Measurements from ENCODE around the gene DAGLB.
"Not testable (repeated sequence)": the region's sequence is repeated elsewhere in the genome, so short reads cannot be mapped to it uniquely, and the experiment has no call there.

The DAGLB gene

DNA sequence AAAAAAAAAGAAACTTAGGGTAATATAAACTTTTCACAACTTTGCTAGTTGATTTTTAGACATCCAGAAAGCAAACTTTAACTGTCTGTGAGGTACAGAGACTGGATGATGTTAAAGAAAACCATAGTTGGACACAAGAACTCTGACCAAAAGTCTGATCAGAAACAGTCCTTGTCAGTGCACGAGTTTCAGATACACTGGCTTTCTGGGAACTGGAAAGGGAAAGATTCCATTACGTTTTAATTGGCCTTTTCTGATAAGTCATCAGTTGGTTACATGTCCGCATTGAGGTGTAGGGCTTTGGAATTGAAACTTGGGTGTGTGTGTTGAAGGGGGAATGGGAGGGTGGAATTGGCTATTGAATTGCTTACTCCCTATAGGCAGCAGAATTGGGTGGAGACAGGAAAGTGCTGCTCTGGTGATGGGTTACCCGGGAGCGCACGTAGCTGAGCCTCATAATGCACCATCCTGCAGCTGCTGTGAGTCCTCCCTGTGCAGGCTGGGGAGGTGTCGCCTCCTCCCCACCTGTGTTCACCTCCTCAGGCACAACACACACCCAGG is 59.9 kb downstream of the DAGLB start:
- Histone ChIP-seq H3K27me3 (replicated peaks; ENCODE audit: control insufficient read depth, insufficient read depth, low read length, poor library complexity, severe bottlenecking) (no peaks in the 10 kb centered on the region), H3K4me3 (ENCODE audit: insufficient read depth, low read depth, low read length, poor library complexity, severe bottlenecking) (no peak overlapping the region), H3K36me3 (ENCODE audit: control insufficient read depth, insufficient read depth, low read length) (peaks cover 34% of the 10 kb centered on the region), H3K4me1 (ENCODE audit: control insufficient read depth, insufficient read depth, low read length, poor library complexity, severe bottlenecking) (peaks cover 2% of the 10 kb centered on the region), H3K27ac (ENCODE audit: insufficient read depth, low read length, poor library complexity, severe bottlenecking) (no peak overlapping the region), H3K9me3 (ENCODE audit: control insufficient read depth, low read length) (no peaks in the 10 kb centered on the region)
- DNase-seq, result no peak

DNA sequence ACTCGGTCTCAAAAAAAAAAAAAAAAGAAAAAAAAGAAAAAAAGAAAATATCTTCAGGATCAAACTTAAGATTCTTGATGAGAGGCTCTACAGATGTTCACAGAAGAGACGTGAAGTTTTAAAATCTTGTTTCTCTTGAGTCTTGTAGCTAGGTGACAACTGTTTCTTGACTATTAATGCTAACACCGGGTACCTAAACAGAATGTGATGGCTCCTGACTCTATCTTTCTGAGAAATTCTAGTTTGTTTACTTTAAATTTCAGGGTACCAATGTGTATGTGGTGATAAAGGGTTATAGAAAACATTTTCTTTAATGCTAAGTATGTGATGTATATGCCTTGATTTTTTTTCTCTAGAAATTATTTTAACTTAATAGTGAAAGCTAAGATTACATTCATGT is 61.0 kb downstream of the DAGLB start:
- DNase-seq, result no peak
- H3K4me1 ChIP-seq (ENCODE audit: control insufficient read depth, insufficient read depth, low read length, poor library complexity, severe bottlenecking), result no peaks in the 10 kb centered on the region
- peaks cover 24% of the 10 kb centered on the region for H3K36me3 ChIP-seq (ENCODE audit: control insufficient read depth, insufficient read depth, low read length)
- H3K27me3 ChIP-seq (replicated peaks; ENCODE audit: control insufficient read depth, insufficient read depth, low read length, poor library complexity, severe bottlenecking), result no peaks in the 10 kb centered on the region
- no peaks in the 10 kb centered on the region for H3K9me3 ChIP-seq (ENCODE audit: control insufficient read depth, low read length)
- no peak overlapping the region for H3K4me3 ChIP-seq (ENCODE audit: insufficient read depth, low read depth, low read length, poor library complexity, severe bottlenecking)
- H3K27ac ChIP-seq (ENCODE audit: insufficient read depth, low read length, poor library complexity, severe bottlenecking), result no peak overlapping the region

DNA sequence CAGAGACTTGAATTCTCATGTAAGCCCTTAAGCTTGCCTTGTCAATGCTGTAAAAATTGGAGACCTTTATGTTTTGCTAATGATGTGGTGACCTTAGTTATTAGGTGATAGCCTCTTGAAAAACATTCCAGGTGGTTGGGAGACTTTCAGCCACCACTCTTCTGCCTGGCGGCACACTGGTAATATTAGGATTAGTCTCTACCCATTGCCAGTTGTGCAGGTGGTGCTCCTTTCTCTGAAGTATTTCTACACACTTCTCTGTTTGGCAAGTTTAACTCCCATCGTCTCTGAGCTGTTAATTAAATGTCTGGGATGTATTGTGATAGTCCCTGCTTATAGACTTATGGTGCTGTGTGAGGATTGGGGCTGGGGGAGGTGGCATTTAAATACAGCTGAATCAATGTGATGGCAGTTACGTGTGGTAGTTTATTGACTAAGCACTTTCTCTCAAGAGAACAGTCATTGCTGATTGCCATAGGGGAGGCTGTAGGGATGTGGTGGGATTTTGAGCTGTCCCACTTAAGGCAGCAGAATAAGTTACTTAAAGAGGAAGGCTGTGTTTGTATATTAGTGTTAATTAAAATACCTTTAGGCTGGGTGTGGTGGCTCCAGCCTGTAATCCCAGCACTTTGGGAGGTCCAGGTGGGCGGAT is 61.7 kb downstream of the DAGLB start:
- H3K4me1 ChIP-seq (ENCODE audit: control insufficient read depth, insufficient read depth, low read length, poor library complexity, severe bottlenecking), result no peaks in the 10 kb centered on the region
- H3K9me3 ChIP-seq (ENCODE audit: control insufficient read depth, low read length), result no peaks in the 10 kb centered on the region
- no peaks in the 10 kb centered on the region for H3K27me3 ChIP-seq (replicated peaks; ENCODE audit: control insufficient read depth, insufficient read depth, low read length, poor library complexity, severe bottlenecking)
- DNase-seq, result no peak
- no peak overlapping the region for H3K27ac ChIP-seq (ENCODE audit: insufficient read depth, low read length, poor library complexity, severe bottlenecking)
- no peak overlapping the region for H3K4me3 ChIP-seq (ENCODE audit: insufficient read depth, low read depth, low read length, poor library complexity, severe bottlenecking)
- peaks cover 18% of the 10 kb centered on the region for H3K36me3 ChIP-seq (ENCODE audit: control insufficient read depth, insufficient read depth, low read length)

DNA sequence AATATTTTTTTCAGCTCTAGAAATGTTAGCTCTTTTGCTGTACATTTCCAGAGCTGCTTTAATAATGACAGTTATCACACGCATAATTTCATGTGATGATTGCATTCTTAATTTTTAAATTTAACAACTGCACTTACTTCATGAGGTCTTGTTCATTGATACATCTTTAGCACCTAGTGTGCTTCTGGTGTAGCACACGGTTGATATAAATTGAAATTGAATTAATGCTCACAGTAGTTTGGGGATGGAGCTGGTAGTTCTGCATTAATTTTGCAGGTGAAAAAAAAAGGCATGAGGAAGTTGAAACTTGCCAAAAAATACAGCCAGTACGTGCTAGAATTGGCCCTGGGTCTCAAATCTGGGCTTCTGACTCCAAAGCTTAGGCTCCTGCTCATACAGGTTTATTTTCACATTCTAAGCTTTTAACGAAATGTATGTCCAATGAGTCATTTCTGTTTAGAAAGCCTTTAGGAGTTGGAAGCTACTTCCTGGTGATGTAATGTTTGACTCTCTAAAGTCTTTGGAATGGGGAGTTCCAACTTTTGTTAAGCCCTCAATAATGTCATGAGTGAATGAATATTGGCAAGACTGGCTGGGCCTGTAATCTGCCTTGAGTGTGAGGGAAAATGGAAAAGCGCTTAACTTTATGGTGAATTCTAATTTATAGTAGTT is 62.5 kb downstream of the DAGLB start:
- Histone ChIP-seq H3K9me3 (ENCODE audit: control insufficient read depth, low read length) (no peaks in the 10 kb centered on the region), H3K4me3 (ENCODE audit: insufficient read depth, low read depth, low read length, poor library complexity, severe bottlenecking) (no peak overlapping the region), H3K27ac (ENCODE audit: insufficient read depth, low read length, poor library complexity, severe bottlenecking) (no peak overlapping the region), H3K4me1 (ENCODE audit: control insufficient read depth, insufficient read depth, low read length, poor library complexity, severe bottlenecking) (no peaks in the 10 kb centered on the region), H3K27me3 (replicated peaks; ENCODE audit: control insufficient read depth, insufficient read depth, low read length, poor library complexity, severe bottlenecking) (no peaks in the 10 kb centered on the region), H3K36me3 (ENCODE audit: control insufficient read depth, insufficient read depth, low read length) (peaks cover 13% of the 10 kb centered on the region)
- no peak for DNase-seq

DNA sequence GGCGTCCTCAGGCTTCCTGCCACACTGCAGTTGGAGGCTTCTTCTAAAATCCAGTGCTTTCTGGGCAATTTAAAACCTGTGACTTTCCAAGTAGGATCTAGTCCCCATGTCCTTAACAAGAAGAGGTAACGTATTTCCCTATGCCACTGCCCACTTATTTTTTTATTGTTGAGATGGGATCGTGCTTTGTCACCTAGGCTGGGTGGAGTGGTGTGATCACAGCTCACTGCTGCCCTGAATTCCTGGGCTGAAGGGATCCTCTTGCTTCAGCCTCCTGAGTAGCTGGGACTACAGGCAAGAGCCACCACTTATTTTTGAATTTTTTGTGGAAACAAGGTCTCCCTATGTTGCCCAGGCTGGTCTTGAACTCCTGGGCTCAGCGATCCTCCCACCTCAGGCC is 63.4 kb downstream of the DAGLB start:
- Histone ChIP-seq H3K4me3 (ENCODE audit: insufficient read depth, low read depth, low read length, poor library complexity, severe bottlenecking) (no peak overlapping the region), H3K9me3 (ENCODE audit: control insufficient read depth, low read length) (no peaks in the 10 kb centered on the region), H3K36me3 (ENCODE audit: control insufficient read depth, insufficient read depth, low read length) (peaks cover 9% of the 10 kb centered on the region), H3K4me1 (ENCODE audit: control insufficient read depth, insufficient read depth, low read length, poor library complexity, severe bottlenecking) (peaks cover 5% of the 10 kb centered on the region), H3K27me3 (replicated peaks; ENCODE audit: control insufficient read depth, insufficient read depth, low read length, poor library complexity, severe bottlenecking) (no peaks in the 10 kb centered on the region), H3K27ac (ENCODE audit: insufficient read depth, low read length, poor library complexity, severe bottlenecking) (no peak overlapping the region)
- no peak for DNase-seq

DNA sequence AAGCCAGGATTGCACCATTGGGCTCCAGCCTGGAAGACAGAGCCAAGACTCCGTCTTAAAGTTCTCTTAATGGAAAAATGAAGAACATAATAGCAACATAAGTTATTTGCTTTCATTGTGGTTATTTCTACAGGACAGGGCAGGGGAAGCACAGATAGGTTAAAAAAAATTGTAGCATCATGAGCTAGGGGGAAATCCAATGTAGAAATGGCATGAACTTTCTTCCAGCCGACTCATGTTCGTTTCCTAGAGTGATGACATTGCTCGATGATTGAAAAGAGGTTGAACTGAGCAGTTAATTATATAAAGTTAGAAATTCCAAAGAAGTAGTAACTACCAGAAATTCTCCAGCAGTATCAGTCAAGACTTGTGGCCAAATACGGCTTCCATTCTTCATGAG is 64.9 kb downstream of the DAGLB start:
- Histone ChIP-seq H3K27ac (ENCODE audit: insufficient read depth, low read length, poor library complexity, severe bottlenecking) (no peak overlapping the region), H3K27me3 (replicated peaks; ENCODE audit: control insufficient read depth, insufficient read depth, low read length, poor library complexity, severe bottlenecking) (no peaks in the 10 kb centered on the region), H3K36me3 (ENCODE audit: control insufficient read depth, insufficient read depth, low read length) (peaks cover 2% of the 10 kb centered on the region), H3K9me3 (ENCODE audit: control insufficient read depth, low read length) (no peaks in the 10 kb centered on the region), H3K4me3 (ENCODE audit: insufficient read depth, low read depth, low read length, poor library complexity, severe bottlenecking) (no peak overlapping the region), H3K4me1 (ENCODE audit: control insufficient read depth, insufficient read depth, low read length, poor library complexity, severe bottlenecking) (peaks cover 5% of the 10 kb centered on the region)
- no peak for DNase-seq

DNA sequence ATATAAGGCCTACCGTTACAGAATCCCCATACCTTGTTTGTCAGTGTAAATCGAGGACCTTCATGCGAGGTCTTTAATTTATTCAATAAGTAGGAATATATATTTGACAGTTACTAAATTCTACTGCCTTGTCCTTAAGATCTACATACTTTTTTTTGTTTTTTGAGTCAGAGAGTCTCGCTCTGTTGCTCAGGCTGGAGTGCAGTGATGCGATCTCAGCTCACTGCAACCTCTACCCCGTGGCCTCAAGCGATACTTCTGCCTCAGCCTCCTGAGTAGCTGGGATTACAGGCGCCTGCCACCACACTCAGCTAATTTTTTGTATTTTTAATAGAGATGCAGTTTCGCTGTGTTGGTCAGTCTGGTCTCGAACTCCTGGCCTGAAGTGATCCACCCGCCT is 65.9 kb downstream of the DAGLB start:
- not testable (repeated sequence) for H3K9me3 ChIP-seq (ENCODE audit: control insufficient read depth, low read length); H3K4me3 ChIP-seq (ENCODE audit: insufficient read depth, low read depth, low read length, poor library complexity, severe bottlenecking); H3K27ac ChIP-seq (ENCODE audit: insufficient read depth, low read length, poor library complexity, severe bottlenecking); H3K36me3 ChIP-seq (ENCODE audit: control insufficient read depth, insufficient read depth, low read length); DNase-seq; H3K27me3 ChIP-seq (replicated peaks; ENCODE audit: control insufficient read depth, insufficient read depth, low read length, poor library complexity, severe bottlenecking); H3K4me1 ChIP-seq (ENCODE audit: control insufficient read depth, insufficient read depth, low read length, poor library complexity, severe bottlenecking)

DNA sequence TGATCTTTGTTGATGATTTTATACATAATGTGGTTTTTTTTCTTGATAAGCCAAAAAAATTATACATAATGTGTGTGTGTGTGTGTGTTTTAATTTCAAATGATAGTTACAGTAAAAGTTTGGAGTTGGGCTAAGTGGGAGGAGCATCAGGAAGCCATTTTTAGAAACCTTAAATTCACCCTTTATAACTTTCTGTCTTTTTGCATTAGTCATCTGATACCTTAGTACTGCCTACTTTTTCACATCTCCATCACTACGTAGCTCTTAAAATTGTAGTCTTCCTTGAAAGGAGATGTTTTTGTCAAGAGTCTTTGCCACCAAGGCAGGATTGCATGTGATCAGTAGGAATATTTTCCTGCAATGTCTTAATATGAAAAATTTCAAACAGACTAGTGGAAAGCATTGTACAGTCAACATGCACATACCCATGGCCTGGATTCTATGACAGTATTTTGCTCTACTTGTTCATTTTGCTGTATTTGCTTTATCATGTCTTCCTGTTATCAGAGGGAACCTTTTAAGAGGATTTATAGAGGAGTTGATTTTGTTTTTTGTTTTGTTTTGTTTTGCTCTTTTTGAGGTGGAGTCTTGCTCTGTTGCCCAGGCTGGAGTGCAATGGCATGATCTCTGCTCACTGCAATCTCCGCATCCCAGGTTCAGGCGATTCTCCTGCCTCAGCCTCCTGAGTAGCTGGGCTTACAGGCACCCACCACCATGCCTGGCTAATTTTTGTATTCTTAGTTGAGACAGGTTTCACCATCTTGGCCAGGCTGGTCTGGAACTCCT is 67.3 kb downstream of the DAGLB start:
- Histone ChIP-seq H3K27ac (ENCODE audit: insufficient read depth, low read length, poor library complexity, severe bottlenecking) (no peak overlapping the region), H3K4me1 (ENCODE audit: control insufficient read depth, insufficient read depth, low read length, poor library complexity, severe bottlenecking) (peaks cover 9% of the 10 kb centered on the region), H3K27me3 (replicated peaks; ENCODE audit: control insufficient read depth, insufficient read depth, low read length, poor library complexity, severe bottlenecking) (no peaks in the 10 kb centered on the region), H3K4me3 (ENCODE audit: insufficient read depth, low read depth, low read length, poor library complexity, severe bottlenecking) (no peak overlapping the region), H3K9me3 (ENCODE audit: control insufficient read depth, low read length) (no peaks in the 10 kb centered on the region), H3K36me3 (ENCODE audit: control insufficient read depth, insufficient read depth, low read length) (no peaks in the 10 kb centered on the region)
- DNase-seq, result no peak

DNA sequence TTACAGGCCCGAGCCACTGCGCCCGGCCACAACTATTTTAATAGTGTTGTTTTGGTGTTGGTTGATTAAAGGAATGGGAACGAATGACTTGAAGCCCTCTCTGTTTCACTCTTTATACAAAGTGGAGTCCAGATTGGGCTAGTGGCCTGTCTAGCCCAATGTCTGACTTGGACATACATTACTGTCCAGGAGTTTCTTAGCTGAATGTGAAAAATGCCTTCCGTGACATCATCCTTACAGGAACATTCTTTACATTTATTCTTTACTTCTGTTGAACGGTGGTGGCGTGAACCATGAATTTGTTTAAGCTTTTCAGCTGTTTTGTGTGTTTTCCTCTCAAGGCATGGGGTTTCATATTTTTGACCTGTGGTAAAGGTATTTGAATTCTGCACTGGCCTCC is 67.9 kb downstream of the DAGLB start:
- H3K4me3 ChIP-seq (ENCODE audit: insufficient read depth, low read depth, low read length, poor library complexity, severe bottlenecking), result no peak overlapping the region
- H3K27me3 ChIP-seq (replicated peaks; ENCODE audit: control insufficient read depth, insufficient read depth, low read length, poor library complexity, severe bottlenecking), result no peaks in the 10 kb centered on the region
- H3K4me1 ChIP-seq (ENCODE audit: control insufficient read depth, insufficient read depth, low read length, poor library complexity, severe bottlenecking), result peaks cover 13% of the 10 kb centered on the region
- DNase-seq, result no peak
- H3K27ac ChIP-seq (ENCODE audit: insufficient read depth, low read length, poor library complexity, severe bottlenecking), result no peak overlapping the region
- H3K36me3 ChIP-seq (ENCODE audit: control insufficient read depth, insufficient read depth, low read length), result no peaks in the 10 kb centered on the region
- H3K9me3 ChIP-seq (ENCODE audit: control insufficient read depth, low read length), result no peaks in the 10 kb centered on the region

DNA sequence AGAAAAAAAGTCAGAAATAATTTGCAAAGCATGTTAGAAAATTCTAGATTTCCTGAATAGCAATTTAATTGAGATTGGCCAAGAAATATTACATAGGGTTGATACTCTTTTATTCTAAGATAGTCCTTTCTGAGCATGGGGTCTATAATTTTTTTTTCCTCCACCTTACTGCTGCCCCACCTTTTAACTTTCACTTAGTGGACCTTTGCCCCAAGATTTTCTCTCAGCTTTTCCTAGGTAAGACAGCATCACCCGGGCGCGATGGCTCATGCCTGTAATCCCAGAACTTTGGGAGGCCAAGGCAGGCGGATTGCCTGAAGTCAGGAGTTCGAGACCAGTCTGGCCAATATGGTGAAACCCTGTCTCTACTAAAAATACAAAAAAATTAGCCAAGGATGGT is 69.2 kb downstream of the DAGLB start:
- H3K4me3 ChIP-seq (ENCODE audit: insufficient read depth, low read depth, low read length, poor library complexity, severe bottlenecking); H3K27me3 ChIP-seq (replicated peaks; ENCODE audit: control insufficient read depth, insufficient read depth, low read length, poor library complexity, severe bottlenecking); DNase-seq; H3K27ac ChIP-seq (ENCODE audit: insufficient read depth, low read length, poor library complexity, severe bottlenecking); H3K9me3 ChIP-seq (ENCODE audit: control insufficient read depth, low read length); H3K36me3 ChIP-seq (ENCODE audit: control insufficient read depth, insufficient read depth, low read length): not testable (repeated sequence)
- peaks cover 13% of the 10 kb centered on the region for H3K4me1 ChIP-seq (ENCODE audit: control insufficient read depth, insufficient read depth, low read length, poor library complexity, severe bottlenecking)

Measured in effector memory CD4-positive, alpha-beta T cell (primary cell).